HG03103 (cell line): ENCODE results near the gene KDM1B.
"Not testable (repeated sequence)": the region's sequence is repeated elsewhere in the genome, so short reads cannot be mapped to it uniquely, and the experiment has no call there.

ENCODE experiments used
- ATAC-seq: cut with Tn5 transposase; IDR thresholded peaks from one replicate; pipeline ENCODE4 v1.9.1; 2021; ENCODE audit warnings: low read depth; ENCODE audit not compliant: unreplicated experiment

The KDM1B gene

DNA sequence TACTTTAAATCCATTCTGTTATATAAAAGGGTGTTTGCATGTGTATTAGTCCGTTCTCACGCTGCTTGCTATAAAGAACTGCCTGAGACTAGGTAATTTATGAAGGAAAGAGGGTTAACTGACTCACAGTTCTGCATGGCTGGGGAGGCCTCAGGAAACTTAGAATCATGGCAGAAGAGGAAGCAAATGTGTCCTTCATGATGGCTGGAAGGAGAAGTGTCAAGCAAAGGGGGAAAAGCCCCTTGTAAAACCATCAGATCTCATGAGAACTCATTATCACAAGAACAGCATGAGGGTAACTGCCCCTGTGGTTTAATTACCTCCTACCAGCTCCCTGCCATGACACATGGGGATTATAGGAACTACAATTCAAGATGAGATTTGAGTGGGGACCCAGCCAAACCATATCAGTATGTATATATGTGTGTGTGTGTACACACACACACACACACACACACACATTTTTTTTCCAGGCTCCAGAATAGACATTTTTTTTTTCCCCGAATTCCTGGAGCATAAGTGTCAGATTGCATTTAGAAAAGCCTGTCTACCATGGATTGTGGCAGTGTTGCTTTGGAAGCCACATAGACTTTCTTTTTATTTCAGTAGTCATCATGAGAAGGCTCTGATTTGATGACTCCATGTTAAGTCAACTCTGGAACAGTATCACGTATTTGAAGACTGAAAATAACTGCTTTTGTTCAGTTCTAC lies 31.5 kb downstream of the KDM1B start:
- no peak for ATAC-seq

GRCh38 chr6:18187701-18188100 lies 32.5 kb downstream of the KDM1B start:
- ATAC-seq, result no peak

GRCh38 chr6:18189196-18189595 lies 34.0 kb downstream of the KDM1B start:
- ATAC-seq, result no peak

DNA sequence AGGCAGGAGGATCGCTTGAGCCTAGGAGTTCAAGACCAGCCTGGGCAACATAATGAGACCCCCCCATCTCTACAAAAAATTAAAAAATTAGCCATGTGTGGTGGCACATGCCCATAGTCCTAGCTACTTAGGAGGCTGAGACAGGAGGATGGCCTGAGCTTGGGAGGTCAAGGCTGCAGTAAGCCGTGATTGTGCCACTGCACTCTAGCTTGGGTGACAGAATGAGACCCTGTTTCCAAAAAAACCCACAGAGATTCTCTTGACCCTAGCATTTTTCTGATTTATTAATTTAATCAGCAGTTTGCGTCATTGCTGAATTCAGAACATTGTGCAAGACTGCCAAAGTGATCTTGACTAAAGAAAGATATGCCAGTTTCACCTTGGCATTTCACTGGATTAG lies 36.8 kb downstream of the KDM1B start:
- ATAC-seq, result no peak

DNA sequence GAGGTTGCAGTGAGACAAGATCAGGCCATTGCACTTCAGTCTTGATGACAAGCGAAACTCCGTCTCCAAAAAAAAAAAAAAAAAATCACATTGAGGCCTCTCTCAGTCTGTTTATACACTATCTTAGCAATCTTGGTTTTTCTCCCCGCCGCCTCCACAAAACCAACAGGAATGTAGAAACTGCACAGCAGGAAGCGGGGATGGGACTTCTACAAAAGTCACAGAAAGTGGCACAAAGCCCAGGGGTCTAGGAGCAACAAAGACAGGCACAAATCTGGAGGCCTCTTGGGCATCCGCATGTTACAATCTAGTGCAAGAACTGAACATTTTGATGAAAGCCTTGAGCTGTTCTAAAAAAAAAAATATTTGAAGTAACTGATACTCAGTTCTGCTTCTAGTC lies 48.6 kb downstream of the KDM1B start:
- no peak for ATAC-seq

DNA sequence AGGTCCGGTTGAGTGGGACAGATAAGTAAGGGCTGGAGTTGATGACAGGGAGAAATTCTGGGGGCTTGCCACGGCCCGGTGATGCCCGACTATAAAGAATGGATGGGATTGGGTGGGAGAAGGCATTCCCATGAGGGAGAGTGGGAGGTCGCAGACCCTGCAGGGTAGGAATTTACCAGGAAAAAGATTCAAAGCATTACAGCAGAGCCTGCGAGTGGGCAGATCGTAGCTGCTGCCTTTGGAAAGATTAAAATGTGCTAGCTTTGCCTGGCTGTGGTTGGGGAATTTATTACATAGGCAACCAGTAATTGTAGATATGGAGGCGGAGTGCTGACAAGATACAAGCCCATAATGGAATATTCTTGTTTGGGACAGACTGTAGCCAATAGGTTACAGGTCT lies 49.5 kb downstream of the KDM1B start:
- ATAC-seq, result no peak

DNA sequence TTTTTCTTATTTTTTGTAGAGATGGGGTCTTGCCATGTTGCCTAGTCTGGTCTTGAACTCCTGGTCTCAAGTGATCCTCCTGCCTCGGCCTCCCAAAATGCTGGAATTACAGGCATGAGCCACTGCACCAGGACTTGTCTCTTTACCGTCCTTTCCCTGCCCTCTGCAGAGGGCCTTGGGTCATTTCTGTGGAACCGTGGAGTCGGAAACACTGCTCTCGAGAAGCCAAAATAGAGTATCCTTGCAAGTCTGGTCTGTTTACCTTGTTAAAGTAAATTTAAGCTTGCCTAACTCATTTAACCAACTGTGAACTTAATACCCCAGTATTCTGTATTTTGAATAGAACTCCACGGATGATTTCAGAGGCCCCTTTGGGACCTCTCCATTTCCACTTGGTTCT lies 51.4 kb downstream of the KDM1B start:
- no peak for ATAC-seq

DNA sequence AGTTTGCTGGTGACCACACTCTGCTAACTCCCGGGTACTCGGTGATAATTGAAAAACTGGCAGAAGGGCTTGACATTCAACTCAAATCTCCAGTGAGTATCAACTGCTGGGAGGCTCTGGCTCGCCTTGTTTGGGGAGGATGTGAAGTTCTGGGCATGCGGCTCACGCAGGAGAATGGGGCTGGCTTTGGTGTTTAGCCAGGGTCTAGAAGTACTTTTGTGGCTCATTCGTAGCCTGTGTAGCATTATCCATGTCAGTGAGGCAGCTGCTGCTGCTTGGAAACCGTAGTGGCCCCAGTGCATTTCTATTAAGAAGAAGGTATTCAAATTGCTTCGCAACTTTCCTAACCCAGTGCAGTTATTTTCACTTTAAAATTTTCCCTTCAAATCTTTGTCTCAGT lies 52.2 kb downstream of the KDM1B start:
- no peak for ATAC-seq

DNA sequence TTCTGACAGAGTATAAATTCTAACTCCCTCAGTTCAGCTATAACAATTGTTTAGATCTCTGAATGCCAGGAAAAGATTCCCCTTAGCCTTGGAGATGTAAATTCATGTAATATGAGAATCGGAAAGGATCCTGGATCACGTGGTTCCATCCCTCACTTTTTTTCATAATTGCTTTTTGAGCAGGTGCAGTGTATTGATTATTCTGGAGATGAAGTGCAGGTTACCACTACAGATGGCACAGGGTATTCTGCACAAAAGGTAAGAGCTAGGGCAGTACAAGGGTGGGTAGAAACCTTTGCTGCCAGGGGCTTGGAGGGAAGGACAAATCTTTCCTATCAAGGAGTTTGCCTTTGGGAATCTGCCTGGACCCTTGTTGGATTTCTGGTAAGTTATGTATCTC lies 52.7 kb downstream of the KDM1B start:
- no peak for ATAC-seq

DNA sequence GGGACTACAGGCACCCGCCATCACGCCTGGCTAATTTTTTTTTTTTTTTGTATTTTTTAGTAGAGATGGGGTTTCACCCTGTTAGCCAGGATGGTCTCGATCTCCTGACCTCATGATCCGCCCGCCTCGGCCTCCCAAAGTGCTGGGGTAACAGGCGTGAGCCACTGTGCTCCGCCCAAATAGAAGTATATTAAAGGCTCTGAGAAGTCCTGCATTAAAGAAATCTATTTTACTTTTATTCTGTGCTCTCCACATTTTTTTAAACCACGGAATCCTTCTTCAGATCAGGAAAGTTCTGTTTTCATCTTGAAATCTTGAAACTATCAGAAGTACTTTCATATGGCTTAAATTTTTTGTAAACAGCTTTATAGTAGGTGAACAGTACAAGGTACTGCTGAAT lies 53.6 kb downstream of the KDM1B start:
- ATAC-seq, result not testable (repeated sequence)

- ATAC-seq, result no peak
Measured at GRCh38 chr6:18209539-18210197, 54.4 kb downstream of the KDM1B start.

- no peak for ATAC-seq
Measured at GRCh38 chr6:18210707-18211106, 55.5 kb downstream of the KDM1B start.

GRCh38 chr6:18211338-18211737 lies 56.1 kb downstream of the KDM1B start:
- peak; percentile 94 for ATAC-seq

DNA sequence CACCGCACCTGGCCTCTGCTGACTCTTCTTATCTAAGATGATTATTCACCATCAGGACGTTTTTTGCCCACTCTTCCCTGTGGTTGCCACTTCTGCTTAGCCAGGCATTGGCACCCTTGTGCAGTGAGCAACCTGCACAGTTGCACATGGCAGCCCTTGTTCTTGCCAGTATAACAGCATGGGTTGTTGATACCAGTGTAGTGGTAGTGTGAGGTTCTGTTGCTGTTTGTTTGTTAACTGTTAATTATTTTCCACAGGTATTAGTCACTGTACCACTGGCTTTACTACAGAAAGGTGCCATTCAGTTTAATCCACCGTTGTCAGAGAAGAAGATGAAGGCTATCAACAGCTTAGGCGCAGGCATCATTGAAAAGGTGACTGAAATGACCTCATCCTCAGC lies 57.0 kb downstream of the KDM1B start:
- no peak for ATAC-seq

DNA sequence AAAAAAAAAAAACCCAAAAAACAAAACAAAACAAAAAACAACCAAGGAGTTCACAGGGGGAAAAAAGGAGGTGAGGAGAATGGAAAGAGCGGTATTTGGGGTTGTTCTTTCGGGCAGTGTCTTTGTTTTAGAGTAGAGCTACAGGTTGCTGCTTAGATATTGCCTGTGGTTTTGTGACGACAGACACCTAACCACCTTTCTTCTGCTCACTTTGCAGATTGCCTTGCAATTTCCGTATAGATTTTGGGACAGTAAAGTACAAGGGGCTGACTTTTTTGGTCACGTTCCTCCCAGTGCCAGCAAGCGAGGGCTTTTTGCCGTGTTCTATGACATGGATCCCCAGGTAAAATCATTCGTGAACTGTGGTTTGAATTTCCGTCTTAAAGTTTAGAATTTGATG lies 58.2 kb downstream of the KDM1B start:
- no peak for ATAC-seq

DNA sequence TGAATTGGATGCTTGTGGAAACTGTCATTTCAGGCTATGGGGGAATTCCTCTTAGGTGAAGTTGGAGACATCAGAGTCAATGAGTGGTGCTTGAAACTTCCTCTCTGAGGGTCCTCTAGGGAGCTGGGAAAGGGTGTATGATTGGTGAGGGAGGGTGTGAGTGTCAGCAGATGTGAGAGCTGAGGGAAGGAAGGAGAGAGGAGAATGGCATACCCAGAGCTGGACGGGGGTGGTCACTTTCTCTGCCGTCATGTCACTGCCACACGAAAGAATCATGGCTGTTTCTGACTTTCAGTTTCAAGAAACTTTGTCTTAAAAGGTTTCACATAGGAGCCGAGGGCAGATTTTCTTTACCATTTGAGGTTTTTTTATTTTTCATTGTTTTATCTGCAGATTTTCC lies 58.8 kb downstream of the KDM1B start:
- ATAC-seq, result no peak

GRCh38 chr6:18215436-18215835 lies 60.2 kb downstream of the KDM1B start:
- no peak for ATAC-seq

GRCh38 chr6:18216411-18216810 lies 61.2 kb downstream of the KDM1B start:
- ATAC-seq, result no peak

GRCh38 chr6:18218233-18218632 lies 63.0 kb downstream of the KDM1B start:
- no peak for ATAC-seq

DNA sequence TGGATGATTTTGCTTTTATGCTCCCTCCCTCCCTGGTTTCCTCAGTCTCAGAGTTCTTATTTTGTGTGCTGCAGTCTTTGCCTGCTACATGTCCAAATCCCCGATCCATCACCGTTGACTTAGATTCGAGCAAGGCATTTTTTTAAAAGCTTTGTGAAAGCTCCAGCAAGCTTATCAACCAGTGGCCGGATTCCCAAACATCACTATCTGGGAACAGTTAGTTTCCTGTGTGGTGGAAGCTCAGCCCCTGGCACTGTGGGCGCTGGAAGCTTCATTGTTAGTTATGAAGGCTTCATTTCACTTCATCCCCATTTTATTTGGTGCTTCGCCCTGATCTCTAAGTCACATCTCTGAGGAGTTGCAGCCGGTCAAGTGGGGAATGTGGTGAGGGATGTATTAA lies 64.4 kb downstream of the KDM1B start:
- no peak for ATAC-seq

GRCh38 chr6:18221288-18221615 lies 66.0 kb downstream of the KDM1B start:
- ATAC-seq, result no peak

- ATAC-seq, result not testable (repeated sequence)
Measured at GRCh38 chr6:18226451-18227105, 71.4 kb downstream of the KDM1B start.
